Keratinocyte (primary cell): ENCODE measurements around the gene TMEM202. TPM values are rescaled to one million over a fixed set of nuclear protein-coding genes. Genes with fewer than 3 reads are reported as not detected.
A peak's percentile ranks its signal among the peaks of the same experiment; 100 is the strongest.

Experiments
- DNase-seq: peaks from one replicate; pipeline ENCODE4 v3.0.0-alpha.2; 2011; ENCODE audit warnings: low read depth, missing footprints, low spot score
- FAIRE-seq: peaks from 2 replicates; lab custom pipeline; 2011; peaks lifted over from hg19 to GRCh38; lab: Jason Lieb, UNC
- H2AFZ ChIP-seq: 2 replicates; pipeline ENCODE4 v1.6.0; 2012; ENCODE audit warnings: low read length, control low read depth, inconsistent platforms; ENCODE audit not compliant: control insufficient read depth
- H3K27ac ChIP-seq: 2 replicates; pipeline ENCODE4 v1.5.1; 2011; ENCODE audit warnings: low read length; ENCODE audit not compliant: control insufficient read depth, insufficient read depth
- H3K27me3 ChIP-seq: 3 replicates; pipeline ENCODE4 v1.6.0; 2011; ENCODE audit warnings: low read length; ENCODE audit not compliant: control insufficient read depth, insufficient read depth; ENCODE audit errors: extremely low read depth
- H3K36me3 ChIP-seq, 2 experiments: 2 replicates in 1 of 2; 3 replicates in 1 of 2; pipeline ENCODE4 v1.5.1; 2011; ENCODE audit warnings: low read length in 2 of 2, mild to moderate bottlenecking in 1 of 2; ENCODE audit not compliant: control insufficient read depth in 2 of 2, insufficient read depth in 2 of 2; ENCODE audit errors: extremely low read depth in 1 of 2
- H3K4me1 ChIP-seq: 3 replicates; pipeline ENCODE4 v1.5.1; 2011; ENCODE audit warnings: low read length; ENCODE audit not compliant: control insufficient read depth, insufficient read depth; ENCODE audit errors: extremely low read depth
- H3K4me2 ChIP-seq: 3 replicates; pipeline ENCODE4 v1.6.0; 2011; ENCODE audit warnings: low read depth, low read length; ENCODE audit not compliant: control insufficient read depth, insufficient read depth; ENCODE audit errors: extremely low read depth
- H3K4me3 ChIP-seq, 3 experiments: fragments of 200-600 bp in 1 of 3; sonication (generic) in 1 of 3; 2 replicates in 2 of 3; 3 replicates in 1 of 3; pipeline ENCODE4 v1.5.1; 2011 to 2016; ENCODE audit warnings: low read length in 3 of 3, mild to moderate bottlenecking in 3 of 3, control low read depth in 2 of 3, inconsistent platforms in 1 of 3, low read depth in 1 of 3, mixed read lengths in 1 of 3, mixed run types in 1 of 3, moderate library complexity in 1 of 3; ENCODE audit not compliant: control insufficient read depth in 2 of 3, insufficient read depth in 2 of 3; ENCODE audit errors: extremely low read depth in 1 of 3
- H3K79me2 ChIP-seq: 2 replicates; pipeline ENCODE4 v1.6.0; 2012; ENCODE audit warnings: low read length; ENCODE audit not compliant: control insufficient read depth, insufficient read depth
- H3K9ac ChIP-seq: 3 replicates; pipeline ENCODE4 v1.6.0; 2011; ENCODE audit warnings: low read length; ENCODE audit not compliant: control insufficient read depth, insufficient read depth; ENCODE audit errors: extremely low read depth
- H3K9me1 ChIP-seq: 3 replicates; pipeline ENCODE4 v1.6.0; 2011; ENCODE audit warnings: low read length; ENCODE audit not compliant: control insufficient read depth, insufficient read depth; ENCODE audit errors: extremely low read depth
- H3K9me3 ChIP-seq: 2 replicates; pipeline ENCODE4 v1.5.1; 2012; ENCODE audit warnings: low read depth, low read length; ENCODE audit not compliant: control insufficient read depth
- H4K20me1 ChIP-seq: 3 replicates; pipeline ENCODE4 v1.6.0; 2011; ENCODE audit warnings: low read length; ENCODE audit not compliant: control insufficient read depth, insufficient read depth; ENCODE audit errors: extremely low read depth
- EZH2 ChIP-seq: IDR thresholded peaks from one replicate; pipeline ENCODE4 v1.6.1; 2012; ENCODE audit warnings: inconsistent platforms, mild to moderate bottlenecking, low read length, moderate library complexity
- dilution Hi-C: fragments of 300-500 bp; cut with MboI; formaldehyde crosslinking; loops from one replicate; pipeline ENCODE4 v1.7.0; 2020; ENCODE audit warnings: low sequenced_read_pairs; ENCODE audit not compliant: extremely low pct_ligation_motif_present
- polyA plus RNA-seq, 5 experiments: library from polyadenylated mRNA; depleted of rRNA in 3 of 5; stranded (reverse) in 3 of 5; stranded (forward) in 1 of 5; unstranded in 1 of 5; fragments of >200 nt; gene quantifications; 1 replicate in 1 of 5; 2 replicates in 3 of 5; 3 replicates in 1 of 5; pipeline versions ENCODE4 v1.2.1 to v1.2.3, GENCODE V29; 2011 to 2012; ENCODE audit warnings: missing spikeins in 2 of 5, low read depth in 1 of 5, low replicate concordance in 1 of 5
- TF ChIP-seq, protein P1 (sequence below), 3 experiments: IDR thresholded peaks in 1 of 3; conservative IDR thresholded peaks in 1 of 3; optimal IDR thresholded peaks in 1 of 3; 2 replicates in 2 of 3; 3 replicates in 1 of 3; pipeline versions ENCODE3 to v1.5.1; 2011; ENCODE audit warnings: low read length in 3 of 3, mild to moderate bottlenecking in 3 of 3, moderate library complexity in 2 of 3, control low read depth in 1 of 3, inconsistent platforms in 1 of 3; ENCODE audit not compliant: insufficient read depth in 2 of 3; ENCODE audit errors: extremely low read depth in 1 of 3

Gene TMEM202
- polyA plus RNA-seq, 1 donor (not counting 4 experiments of a cell fraction or from before 2014, with no cell fraction given) = not detected

DNA sequence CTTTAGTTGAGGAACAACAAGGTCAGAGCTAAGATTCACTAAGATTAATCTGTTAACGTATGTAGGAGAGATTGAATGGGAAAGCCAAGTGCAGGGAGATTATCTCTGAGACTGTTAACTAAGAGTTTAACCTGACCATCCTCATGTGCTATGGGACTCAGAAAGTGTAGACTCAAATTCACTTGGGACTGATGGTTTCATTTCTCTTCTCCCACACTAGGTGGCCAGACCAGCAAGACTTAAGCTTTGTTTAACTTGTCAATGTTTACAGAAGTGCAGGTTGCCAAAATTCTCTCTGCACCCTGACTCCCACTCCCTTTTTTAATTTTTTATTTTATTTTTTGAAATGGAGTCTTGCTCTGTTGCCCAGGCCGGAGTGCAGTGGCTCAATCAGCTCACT lies 16.0 kb upstream of the TMEM202 start:
- DNase-seq (no peak), FAIRE-seq (no peak)
- no peaks in the 10 kb centered on the region for H3K79me2 ChIP-seq
- H3K9me1 ChIP-seq = no peaks in the 10 kb centered on the region
- no peaks in the 10 kb centered on the region for H3K9me3 ChIP-seq
- no peak overlapping the region for H2AFZ ChIP-seq
- no peak overlapping the region for H3K4me2 ChIP-seq
- H3K36me3 ChIP-seq = no peaks in the 10 kb centered on the region
- peaks cover 14% of the 10 kb centered on the region for H3K27me3 ChIP-seq
- dilution Hi-C loops = no loop called here
- H3K9ac ChIP-seq = no peak overlapping the region
- no peak overlapping the region for H3K27ac ChIP-seq
- TF ChIP-seq, protein P1, sequence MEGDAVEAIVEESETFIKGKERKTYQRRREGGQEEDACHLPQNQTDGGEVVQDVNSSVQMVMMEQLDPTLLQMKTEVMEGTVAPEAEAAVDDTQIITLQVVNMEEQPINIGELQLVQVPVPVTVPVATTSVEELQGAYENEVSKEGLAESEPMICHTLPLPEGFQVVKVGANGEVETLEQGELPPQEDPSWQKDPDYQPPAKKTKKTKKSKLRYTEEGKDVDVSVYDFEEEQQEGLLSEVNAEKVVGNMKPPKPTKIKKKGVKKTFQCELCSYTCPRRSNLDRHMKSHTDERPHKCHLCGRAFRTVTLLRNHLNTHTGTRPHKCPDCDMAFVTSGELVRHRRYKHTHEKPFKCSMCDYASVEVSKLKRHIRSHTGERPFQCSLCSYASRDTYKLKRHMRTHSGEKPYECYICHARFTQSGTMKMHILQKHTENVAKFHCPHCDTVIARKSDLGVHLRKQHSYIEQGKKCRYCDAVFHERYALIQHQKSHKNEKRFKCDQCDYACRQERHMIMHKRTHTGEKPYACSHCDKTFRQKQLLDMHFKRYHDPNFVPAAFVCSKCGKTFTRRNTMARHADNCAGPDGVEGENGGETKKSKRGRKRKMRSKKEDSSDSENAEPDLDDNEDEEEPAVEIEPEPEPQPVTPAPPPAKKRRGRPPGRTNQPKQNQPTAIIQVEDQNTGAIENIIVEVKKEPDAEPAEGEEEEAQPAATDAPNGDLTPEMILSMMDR (optimal IDR thresholded peaks at IDR 0.05 in 1 of 3, IDR thresholded peaks at IDR 0.05 in 1 of 3, conservative IDR thresholded peaks at IDR 0.05 in 1 of 3; ENCODE audit: extremely low read depth in 1 of 3, insufficient read depth in 2 of 3, low read length in 3 of 3) = peak in 1 of 3 experiments; percentile 26
- TF ChIP-seq EZH2 = no peak
- H4K20me1 ChIP-seq = no peaks in the 10 kb centered on the region
- H3K4me1 ChIP-seq = no peaks in the 10 kb centered on the region
- no peak overlapping the region for H3K4me3 ChIP-seq

DNA sequence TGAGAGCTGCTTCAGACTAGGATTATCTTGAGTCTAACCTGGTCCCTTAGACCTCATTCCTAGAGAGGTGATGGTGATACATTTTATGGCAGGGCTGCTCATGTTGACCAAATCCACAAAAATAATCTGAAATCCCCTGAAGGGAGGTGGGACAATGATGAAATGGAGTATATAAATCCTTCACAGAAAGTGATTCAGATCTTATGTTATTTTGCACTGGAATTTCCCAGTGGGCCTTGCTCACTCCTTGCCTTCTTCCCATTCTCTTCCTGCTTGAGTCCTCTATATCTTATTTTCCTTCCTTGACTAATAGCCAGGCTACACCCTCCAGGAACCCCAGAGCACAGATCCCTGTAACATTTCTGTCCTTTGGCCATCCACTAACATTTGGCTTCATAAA lies 10.4 kb upstream of the TMEM202 start:
- Histone ChIP-seq H3K9me1 (no peaks in the 10 kb centered on the region), H3K9ac (no peak overlapping the region), H3K4me2 (no peak overlapping the region), H3K27ac (no peak overlapping the region), H3K79me2 (no peaks in the 10 kb centered on the region), H3K4me1 (no peaks in the 10 kb centered on the region), H2AFZ (no peak overlapping the region), H3K27me3 (peaks cover 14% of the 10 kb centered on the region), H3K4me3 (no peak overlapping the region), H3K9me3 (no peaks in the 10 kb centered on the region), H4K20me1 (no peaks in the 10 kb centered on the region), H3K36me3 (no peaks in the 10 kb centered on the region)
- DNase-seq = no peak
- TF ChIP-seq, protein P1 (optimal IDR thresholded peaks at IDR 0.05 in 1 of 3, IDR thresholded peaks at IDR 0.05 in 1 of 3, conservative IDR thresholded peaks at IDR 0.05 in 1 of 3; ENCODE audit: extremely low read depth in 1 of 3, insufficient read depth in 2 of 3, low read length in 3 of 3) = no peak
- no peak for TF ChIP-seq EZH2
- dilution Hi-C loops = no loop called here
- FAIRE-seq = no peak
